CD4-positive, alpha-beta T cell treated with Interleukin-1 beta for 1 hour (primary cell): Measurements from ENCODE around the gene AASDH.

Experiments
- DNase-seq, 2 donors: peaks; one replicate each; pipeline ENCODE4 v3.0.0-alpha.2; 2020 to 2022

Gene AASDH

GRCh38 chr4:56315543-56315942, 71.7 kb downstream of the AASDH start:
- DNase-seq: no peak

DNA sequence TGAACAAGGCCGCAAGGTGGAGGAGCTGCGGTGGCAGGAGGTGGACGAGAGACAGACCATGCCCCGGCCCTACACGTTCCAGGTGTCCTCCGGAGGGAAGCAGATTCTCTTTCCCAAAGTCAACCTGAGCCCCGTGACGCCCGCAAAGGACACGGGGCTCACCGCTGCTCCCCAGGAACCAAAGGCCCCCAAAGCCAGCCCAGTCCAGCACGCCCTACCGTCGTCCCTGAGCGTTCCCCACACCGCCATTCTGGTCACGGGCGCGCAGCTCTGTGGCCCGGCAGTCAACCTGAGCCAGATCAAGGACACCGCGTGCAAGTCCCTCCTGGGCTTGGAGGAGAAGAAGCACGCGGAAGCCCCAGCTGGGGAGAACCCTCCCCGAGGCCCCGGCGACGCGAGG, 72.2 kb downstream of the AASDH start:
- DNase-seq: no peak

DNA sequence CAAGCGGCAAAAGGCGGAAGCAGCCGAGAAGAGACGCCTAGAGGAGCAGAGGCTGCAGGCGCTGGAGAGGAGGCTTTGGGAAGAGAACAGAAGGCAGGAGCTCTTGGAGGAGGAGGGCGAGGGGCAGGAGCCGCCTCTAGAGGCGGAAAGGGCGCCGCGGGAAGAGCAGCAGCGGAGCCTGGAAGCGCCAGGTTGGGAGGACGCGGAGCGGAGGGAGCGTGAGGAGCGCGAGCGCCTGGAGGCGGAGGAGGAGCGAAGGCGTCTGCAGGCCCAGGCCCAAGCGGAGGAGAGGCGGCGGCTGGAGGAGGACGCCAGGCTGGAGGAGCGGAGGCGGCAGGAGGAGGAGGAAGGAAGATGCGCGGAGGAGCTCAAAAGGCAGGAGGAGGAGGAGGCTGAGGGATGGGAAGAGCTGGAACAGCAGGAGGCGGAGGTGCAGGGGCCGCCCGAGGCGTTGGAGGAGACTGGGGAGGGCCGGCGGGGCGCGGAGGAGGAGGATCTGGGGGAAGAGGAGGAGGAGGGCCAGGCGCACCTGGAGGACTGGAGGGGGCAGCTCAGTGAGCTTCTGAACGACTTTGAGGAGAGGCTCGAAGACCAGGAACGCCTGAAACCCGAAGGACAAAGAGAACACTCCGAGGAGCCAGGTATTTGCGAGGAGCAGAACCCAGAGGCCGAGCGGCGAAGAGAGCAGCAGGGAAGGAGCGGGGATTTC, 72.9 kb downstream of the AASDH start:
- no peak for DNase-seq

- no peak for DNase-seq
Measured at GRCh38 chr4:56313132-56313531, 74.2 kb downstream of the AASDH start.

GRCh38 chr4:56311299-56311975, 75.9 kb downstream of the AASDH start:
- DNase-seq: no peak

DNA sequence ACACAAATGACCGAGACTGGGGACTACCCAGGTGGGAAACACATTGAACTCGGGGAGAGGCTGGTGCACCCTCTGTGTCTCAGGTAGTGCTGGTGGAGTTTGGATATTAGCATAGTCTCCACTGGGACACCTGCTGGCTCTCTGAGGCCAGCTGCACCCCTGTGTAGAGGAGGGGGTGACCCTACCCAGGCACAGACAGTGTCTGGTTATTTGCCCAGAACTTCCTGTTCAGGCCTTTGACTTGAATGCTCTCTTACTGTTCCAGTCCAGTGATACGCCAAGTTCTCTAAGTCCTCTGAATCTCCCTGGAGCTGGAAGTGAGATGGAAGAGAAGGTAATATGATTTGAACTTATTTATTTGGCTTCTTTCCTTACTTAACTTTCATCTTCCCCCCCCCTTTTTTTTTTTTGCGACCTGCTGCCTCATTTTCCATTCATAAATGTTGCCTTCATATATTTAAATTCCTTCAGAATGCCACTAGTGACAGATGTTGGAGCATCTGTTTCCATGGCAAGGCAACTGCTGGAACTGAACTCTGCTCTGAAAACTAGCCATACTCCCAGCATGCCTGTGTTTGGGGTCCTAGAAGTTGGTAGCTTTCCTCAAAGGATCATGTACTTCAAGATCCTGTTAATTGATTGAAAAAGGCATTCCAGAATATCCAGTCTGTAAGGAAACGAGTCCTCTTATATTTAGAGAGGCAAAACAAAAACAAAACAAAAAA, 76.7 kb downstream of the AASDH start:
- DNase-seq: no peak

- DNase-seq: no peak
Measured at GRCh38 chr4:56308384-56308783, 78.9 kb downstream of the AASDH start.

GRCh38 chr4:56307423-56307822, 79.9 kb downstream of the AASDH start:
- DNase-seq: no peak

DNA sequence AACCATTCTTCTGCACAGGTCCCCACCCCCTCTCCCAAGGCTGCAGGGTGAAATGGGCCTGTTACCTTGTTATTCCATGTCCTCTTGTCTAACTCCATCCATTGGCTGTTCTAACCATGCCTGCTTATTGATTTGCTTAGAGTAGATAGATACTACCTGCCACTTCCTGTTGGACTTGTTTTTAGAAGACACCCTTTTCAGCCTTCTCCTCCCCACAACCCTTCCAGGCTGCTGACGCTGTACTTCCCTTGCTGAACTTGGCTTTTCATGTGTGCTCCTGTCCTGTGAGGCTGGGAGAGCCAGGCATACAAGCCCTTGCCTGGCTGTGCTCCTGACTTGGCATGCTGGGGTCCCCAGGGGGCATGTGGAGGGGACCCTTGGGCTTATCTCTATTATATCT, 81.9 kb downstream of the AASDH start:
- DNase-seq: no peak

GRCh38 chr4:56303921-56304320, 83.4 kb downstream of the AASDH start:
- DNase-seq: no peak

GRCh38 chr4:56302760-56303159, 84.5 kb downstream of the AASDH start:
- no peak for DNase-seq

GRCh38 chr4:56301997-56302496, 85.2 kb downstream of the AASDH start:
- DNase-seq: no peak

DNA sequence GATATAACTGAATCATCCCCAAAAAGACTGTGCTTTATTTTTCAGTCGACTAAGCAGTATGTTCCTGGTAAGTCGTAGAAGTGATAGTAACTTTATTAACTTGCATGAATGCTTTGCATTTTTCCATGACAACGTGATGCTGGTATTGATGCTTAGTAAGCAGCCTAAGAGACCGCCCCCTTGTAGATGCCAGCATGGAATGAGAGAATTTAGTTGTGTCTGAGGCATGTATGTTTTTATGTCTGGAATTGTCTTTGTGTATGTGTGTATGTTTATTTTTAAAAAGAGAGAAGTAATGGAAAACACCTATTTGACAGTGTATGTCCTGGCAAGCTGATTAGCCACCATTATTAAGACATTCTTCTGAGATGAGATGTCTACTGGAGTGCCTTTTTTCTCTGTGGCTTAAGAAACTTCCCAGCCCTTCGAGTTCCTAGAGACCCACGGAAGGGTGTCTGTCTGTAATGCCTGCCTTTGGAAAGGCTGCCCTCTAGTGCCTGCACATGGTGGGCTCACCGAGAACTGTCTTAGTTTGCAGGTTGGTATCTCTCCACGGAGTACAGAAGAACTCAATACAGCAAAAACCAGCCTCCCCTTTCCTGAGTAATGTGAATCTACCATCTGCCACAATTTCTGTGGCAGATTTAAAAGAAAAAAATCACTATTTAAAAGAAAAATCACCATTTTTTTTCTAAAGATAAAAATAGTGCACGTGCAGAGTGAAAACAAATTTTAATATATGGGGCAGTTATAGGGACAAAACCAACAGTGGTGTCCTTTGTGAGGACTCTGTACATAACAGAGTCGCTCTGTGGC, 85.9 kb downstream of the AASDH start:
- DNase-seq: peak; percentile 58 to 59

GRCh38 chr4:56298236-56298635, 89.1 kb downstream of the AASDH start:
- DNase-seq: no peak

- no peak for DNase-seq
Measured at GRCh38 chr4:56297776-56298175, 89.5 kb downstream of the AASDH start.

DNA sequence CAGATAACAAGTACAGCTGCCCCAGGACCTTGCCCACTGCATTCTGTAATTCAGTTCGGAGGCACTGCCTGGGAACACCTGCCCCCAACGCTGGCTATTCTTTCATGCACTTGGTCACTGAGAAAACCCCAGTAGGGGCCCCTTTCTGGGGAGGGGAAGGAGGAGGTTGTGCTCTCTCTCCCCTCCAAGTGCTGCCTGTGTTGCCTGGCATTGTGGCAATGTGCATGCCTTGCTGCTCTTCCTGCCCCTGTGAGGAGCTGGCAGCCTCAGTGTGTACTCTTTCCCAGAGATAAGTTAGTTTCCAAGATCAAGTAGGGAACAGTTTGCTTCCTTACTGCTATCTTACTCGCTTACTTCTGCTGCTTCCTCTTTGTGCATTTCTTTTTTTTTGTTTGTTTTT, 90.8 kb downstream of the AASDH start:
- no peak for DNase-seq

- no peak for DNase-seq
Measured at GRCh38 chr4:56293121-56293520, 94.2 kb downstream of the AASDH start.

DNA sequence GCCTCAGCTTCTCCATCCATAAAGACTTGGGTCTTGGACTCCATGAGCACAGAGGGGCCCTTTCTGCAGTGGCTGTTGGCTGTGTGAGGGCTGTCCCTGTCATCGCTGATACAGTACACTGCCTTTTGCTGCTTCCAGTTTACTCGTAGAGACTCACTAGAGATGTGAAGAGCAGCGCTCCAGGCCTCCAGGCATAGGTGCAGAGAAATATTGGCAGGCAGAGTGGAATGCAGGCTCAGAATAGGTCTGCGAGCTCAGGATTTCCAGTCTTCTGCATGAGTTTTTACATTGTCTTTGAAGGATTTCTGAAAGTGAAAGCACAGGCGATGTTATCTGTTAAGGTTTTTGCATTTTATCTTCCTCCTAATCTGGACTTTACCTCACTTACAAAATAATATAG, 97.4 kb downstream of the AASDH start:
- no peak for DNase-seq

DNA sequence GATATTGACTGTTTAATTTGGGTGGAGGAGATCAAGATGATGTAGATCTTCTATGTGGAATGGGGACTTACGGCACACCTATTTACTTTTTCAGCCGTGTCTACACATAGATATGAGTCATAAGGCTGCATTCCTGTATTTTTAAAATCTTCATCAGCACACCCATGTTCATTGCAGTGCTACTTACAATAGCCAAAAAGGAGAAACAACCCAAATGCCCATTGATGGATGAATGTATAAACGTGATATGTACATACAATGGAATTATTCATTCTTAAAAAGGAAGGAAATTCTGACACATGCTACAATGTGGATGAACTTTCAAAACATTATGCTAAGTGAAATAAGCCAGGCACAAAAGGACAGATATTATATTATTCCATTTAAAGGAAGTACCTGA, 98.6 kb downstream of the AASDH start:
- no peak for DNase-seq
